Measurements from ENCODE around the gene RNPEPL1. TPM values are rescaled to one million over a fixed set of nuclear protein-coding genes. Genes with fewer than 3 reads are reported as not detected.

RNPEPL1 gene
- total and polyA plus RNA-seq, 2 donors from 2014 or later: 65.4 to 77.4 TPM

- H3K27me3 ChIP-seq (ENCODE audit: control insufficient read depth, insufficient read depth, low read length): no peaks in the 10 kb centered on the region
- no peak overlapping the region for H3K4me3 ChIP-seq (ENCODE audit: low read length in 3 of 3)
- H3K36me3 ChIP-seq (ENCODE audit: control insufficient read depth in 2 of 3, insufficient read depth in 3 of 3, low read length in 3 of 3): no peaks in the 10 kb centered on the region
- intact Hi-C loops (cut with DNase I): no loop called here
- DNase-seq (peak in 2 of 5 donors; percentile 36 to 74), FAIRE-seq (no peak)
- H3K9ac ChIP-seq (ENCODE audit: low read length in 3 of 3): no peak overlapping the region
- H3K4me1 ChIP-seq (ENCODE audit: control insufficient read depth in 2 of 3, insufficient read depth in 2 of 3, low read depth in 1 of 3, low read length in 3 of 3): no peaks in the 10 kb centered on the region
- H3K27ac ChIP-seq (ENCODE audit: low read depth in 2 of 2, low read length in 2 of 2): no peak overlapping the region
- TF ChIP-seq CTCF (IDR thresholded peaks at IDR 0.05; ENCODE audit: borderline replicate concordance, extremely low read depth, insufficient read depth): no peak
- no peaks in the 10 kb centered on the region for H3K9me3 ChIP-seq (ENCODE audit: control insufficient read depth in 2 of 3, insufficient read depth in 1 of 3, low read length in 3 of 3)
These were observed 52.0 kb downstream of the RNPEPL1 start for GRCh38 chr2:240620149-240620731.

- Histone ChIP-seq H3K9me3 (ENCODE audit: control insufficient read depth in 2 of 3, insufficient read depth in 1 of 3, low read length in 3 of 3) (no peaks in the 10 kb centered on the region), H3K4me1 (ENCODE audit: control insufficient read depth in 2 of 3, insufficient read depth in 2 of 3, low read depth in 1 of 3, low read length in 3 of 3) (no peaks in the 10 kb centered on the region), H3K36me3 (ENCODE audit: control insufficient read depth in 2 of 3, insufficient read depth in 3 of 3, low read length in 3 of 3) (no peaks in the 10 kb centered on the region), H3K9ac (ENCODE audit: low read length in 3 of 3) (no peak overlapping the region), H3K4me3 (ENCODE audit: low read length in 3 of 3) (no peak overlapping the region), H3K27ac (ENCODE audit: low read depth in 2 of 2, low read length in 2 of 2) (no peak overlapping the region), H3K27me3 (ENCODE audit: control insufficient read depth, insufficient read depth, low read length) (no peaks in the 10 kb centered on the region)
- TF ChIP-seq CTCF (IDR thresholded peaks at IDR 0.05; ENCODE audit: borderline replicate concordance, extremely low read depth, insufficient read depth): no peak
- no peak for FAIRE-seq
- intact Hi-C loops (cut with DNase I): no loop called here
- DNase-seq: peak in 2 of 5 donors; percentile 26 to 41
These were observed 52.6 kb downstream of the RNPEPL1 start for GRCh38 chr2:240620859-240621258.

GRCh38 chr2:240622060-240622411 is 53.8 kb downstream of the RNPEPL1 start:
- intact Hi-C loops (cut with DNase I): no loop called here
- H3K27ac ChIP-seq (ENCODE audit: low read depth in 2 of 2, low read length in 2 of 2): no peak overlapping the region

More at GRCh38 chr2:240622060-240622411, 53.8 kb downstream of the RNPEPL1 start:
- Histone ChIP-seq H3K27me3 (ENCODE audit: control insufficient read depth, insufficient read depth, low read length) (no peaks in the 10 kb centered on the region), H3K4me3 (ENCODE audit: low read length in 3 of 3) (no peak overlapping the region), H3K9ac (ENCODE audit: low read length in 3 of 3) (no peak overlapping the region), H3K4me1 (ENCODE audit: control insufficient read depth in 2 of 3, insufficient read depth in 2 of 3, low read depth in 1 of 3, low read length in 3 of 3) (no peaks in the 10 kb centered on the region), H3K36me3 (ENCODE audit: control insufficient read depth in 2 of 3, insufficient read depth in 3 of 3, low read length in 3 of 3) (no peaks in the 10 kb centered on the region), H3K9me3 (ENCODE audit: control insufficient read depth in 2 of 3, insufficient read depth in 1 of 3, low read length in 3 of 3) (no peaks in the 10 kb centered on the region)
- DNase-seq (peak in 3 of 5 donors; percentile 23 to 28 (median 28)), FAIRE-seq (no peak)
- TF ChIP-seq CTCF (IDR thresholded peaks at IDR 0.05; ENCODE audit: borderline replicate concordance, extremely low read depth, insufficient read depth): no peak

All from kidney (tissue), 14 donors.